A549 (cell line): ENCODE data around the gene TNRC6C.

ENCODE experiments used
- CBX2 ChIP-seq: fragments of 200-600 bp; sonication (generic); IDR thresholded peaks from 2 replicates; pipeline ENCODE4 v1.6.1; 2016; ENCODE audit warnings: low read depth, mild to moderate bottlenecking, borderline replicate concordance
- CHD4 ChIP-seq: fragments of 200-600 bp; sonication (generic); IDR thresholded peaks from 2 replicates; pipeline ENCODE4 v1.6.1; 2016; ENCODE audit warnings: antibody characterized with exemption, mild to moderate bottlenecking, borderline replicate concordance
- JUN ChIP-seq, 2 experiments: fragments of >200 bp; sonication (Bioruptor Twin); formaldehyde crosslinking; IDR thresholded peaks; 2 replicates in 1 of 2; 3 replicates in 1 of 2; pipeline ENCODE4 v1.6.1; 2016 to 2017
- JUNB ChIP-seq: fragments of >200 bp; sonication (Bioruptor Twin); formaldehyde crosslinking; IDR thresholded peaks from 2 replicates; pipeline ENCODE4 v1.6.1; 2016
- MAFK ChIP-seq: fragments of 450-650 bp; IDR thresholded peaks from 2 replicates; pipeline ENCODE4 v1.6.1; 2014; ENCODE audit not compliant: partially characterized antibody
- POLR2A ChIP-seq: IDR thresholded peaks from 2 replicates; pipeline ENCODE4 v1.6.1; 2012; ENCODE audit warnings: mild to moderate bottlenecking, low read length
- RCOR1 ChIP-seq: fragments of 150-350 bp; IDR thresholded peaks from 2 replicates; pipeline ENCODE4 v1.6.1; 2014; ENCODE audit warnings: antibody characterized with exemption, low read length, low read depth
- RFX5 ChIP-seq: fragments of 450-650 bp; IDR thresholded peaks from 2 replicates; pipeline ENCODE4 v1.7.1; 2014; ENCODE audit warnings: antibody characterized with exemption, mild to moderate bottlenecking, moderate library complexity
- TF ChIP-seq, protein P1 (sequence below): fragments of >200 bp; sonication (Bioruptor Twin); formaldehyde crosslinking; IDR thresholded peaks from 3 replicates; pipeline ENCODE4 v1.5.1; 2016
- TF ChIP-seq, protein P2 (sequence below): IDR thresholded peaks from 2 replicates; pipeline ENCODE4 v1.6.1; 2012

DNA sequence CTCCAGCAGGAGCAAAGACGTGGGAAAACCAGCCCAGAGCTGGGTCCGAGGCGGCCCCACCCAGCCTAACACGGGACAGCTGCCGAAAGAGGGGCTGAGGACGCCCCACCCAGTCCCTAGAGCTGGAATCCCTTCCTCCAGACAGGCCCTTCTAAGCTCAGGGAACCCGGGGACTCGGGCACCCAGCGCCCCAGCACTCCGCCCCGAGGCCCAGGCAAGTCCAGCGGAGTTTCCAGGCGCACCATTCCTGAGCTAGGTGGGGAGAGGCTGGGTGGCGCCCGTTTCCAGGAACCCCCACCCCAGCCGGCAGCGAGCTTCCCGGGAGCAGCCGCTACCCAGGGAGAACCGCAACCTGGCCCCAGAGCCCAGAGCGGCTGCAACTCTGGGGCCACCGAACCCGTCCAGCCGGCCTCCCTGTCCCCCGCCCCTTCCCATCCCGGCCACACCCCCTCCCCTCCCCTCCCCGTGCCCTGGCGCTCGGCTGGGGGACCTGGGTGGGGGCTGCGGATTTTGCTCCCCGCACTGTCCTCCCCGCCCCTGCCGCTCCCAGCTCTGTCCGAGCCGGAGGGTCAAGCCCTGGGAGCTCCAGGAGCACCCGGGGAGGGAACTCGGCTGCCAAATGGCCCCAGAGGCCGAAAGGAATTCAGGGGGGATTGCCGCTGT, 169.5 kb downstream of the TNRC6C start:
- TF ChIP-seq, protein P1, sequence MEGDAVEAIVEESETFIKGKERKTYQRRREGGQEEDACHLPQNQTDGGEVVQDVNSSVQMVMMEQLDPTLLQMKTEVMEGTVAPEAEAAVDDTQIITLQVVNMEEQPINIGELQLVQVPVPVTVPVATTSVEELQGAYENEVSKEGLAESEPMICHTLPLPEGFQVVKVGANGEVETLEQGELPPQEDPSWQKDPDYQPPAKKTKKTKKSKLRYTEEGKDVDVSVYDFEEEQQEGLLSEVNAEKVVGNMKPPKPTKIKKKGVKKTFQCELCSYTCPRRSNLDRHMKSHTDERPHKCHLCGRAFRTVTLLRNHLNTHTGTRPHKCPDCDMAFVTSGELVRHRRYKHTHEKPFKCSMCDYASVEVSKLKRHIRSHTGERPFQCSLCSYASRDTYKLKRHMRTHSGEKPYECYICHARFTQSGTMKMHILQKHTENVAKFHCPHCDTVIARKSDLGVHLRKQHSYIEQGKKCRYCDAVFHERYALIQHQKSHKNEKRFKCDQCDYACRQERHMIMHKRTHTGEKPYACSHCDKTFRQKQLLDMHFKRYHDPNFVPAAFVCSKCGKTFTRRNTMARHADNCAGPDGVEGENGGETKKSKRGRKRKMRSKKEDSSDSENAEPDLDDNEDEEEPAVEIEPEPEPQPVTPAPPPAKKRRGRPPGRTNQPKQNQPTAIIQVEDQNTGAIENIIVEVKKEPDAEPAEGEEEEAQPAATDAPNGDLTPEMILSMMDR: no peak
- TF ChIP-seq POLR2A (no peak), JUN (IDR thresholded peaks at IDR 0.05) (no peak), RFX5 (no peak), RCOR1 (no peak), CBX2 (no peak), JUNB (no peak), CHD4 (no peak), MAFK (no peak)
- TF ChIP-seq, protein P2, sequence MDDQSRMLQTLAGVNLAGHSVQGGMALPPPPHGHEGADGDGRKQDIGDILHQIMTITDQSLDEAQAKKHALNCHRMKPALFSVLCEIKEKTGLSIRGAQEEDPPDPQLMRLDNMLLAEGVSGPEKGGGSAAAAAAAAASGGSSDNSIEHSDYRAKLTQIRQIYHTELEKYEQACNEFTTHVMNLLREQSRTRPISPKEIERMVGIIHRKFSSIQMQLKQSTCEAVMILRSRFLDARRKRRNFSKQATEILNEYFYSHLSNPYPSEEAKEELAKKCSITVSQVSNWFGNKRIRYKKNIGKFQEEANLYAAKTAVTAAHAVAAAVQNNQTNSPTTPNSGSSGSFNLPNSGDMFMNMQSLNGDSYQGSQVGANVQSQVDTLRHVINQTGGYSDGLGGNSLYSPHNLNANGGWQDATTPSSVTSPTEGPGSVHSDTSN: no peak
